Neutrophil (primary cell): Measurements from ENCODE around the gene MAPK8IP1.

ENCODE experiments used
- H3K27ac ChIP-seq: fragments of 200-600 bp; sonication (generic); 2 replicates; pipeline ENCODE4 v1.5.1; 2016; ENCODE audit warnings: mild to moderate bottlenecking, moderate library complexity
- H3K27me3 ChIP-seq: fragments of 200-600 bp; sonication (generic); 2 replicates; pipeline ENCODE4 v1.6.0; 2016; ENCODE audit warnings: mild to moderate bottlenecking
- H3K36me3 ChIP-seq: fragments of 200-600 bp; sonication (generic); 2 replicates; pipeline ENCODE4 v1.5.1; 2017
- H3K4me1 ChIP-seq, 2 experiments: fragments of 200-600 bp in 1 of 2; sonication (generic) in 1 of 2; 1 replicate in 1 of 2; 2 replicates in 1 of 2; pipeline versions ENCODE4 v1.5.1 to v1.6.1; 2013 to 2016; ENCODE audit warnings: low read depth in 1 of 2, low read length in 1 of 2, mild to moderate bottlenecking in 1 of 2, moderate library complexity in 1 of 2; ENCODE audit not compliant: control insufficient read depth in 1 of 2, insufficient read depth in 1 of 2
- H3K4me3 ChIP-seq, 2 experiments: fragments of 200-600 bp in 1 of 2; sonication (generic) in 1 of 2; 1 replicate in 1 of 2; 2 replicates in 1 of 2; pipeline ENCODE4 v1.5.1; 2013 to 2016; ENCODE audit warnings: low read depth in 1 of 2, low read length in 1 of 2, mild to moderate bottlenecking in 1 of 2, moderate library complexity in 1 of 2
- H3K9me3 ChIP-seq: fragments of 200-600 bp; sonication (generic); 2 replicates; pipeline ENCODE4 v1.5.1; 2016
- TF ChIP-seq, protein P1 (sequence below): fragments of 200-600 bp; sonication (generic); IDR thresholded peaks from 2 replicates; pipeline ENCODE4 v1.5.1; 2016; ENCODE audit warnings: antibody characterized with exemption

Gene MAPK8IP1

DNA sequence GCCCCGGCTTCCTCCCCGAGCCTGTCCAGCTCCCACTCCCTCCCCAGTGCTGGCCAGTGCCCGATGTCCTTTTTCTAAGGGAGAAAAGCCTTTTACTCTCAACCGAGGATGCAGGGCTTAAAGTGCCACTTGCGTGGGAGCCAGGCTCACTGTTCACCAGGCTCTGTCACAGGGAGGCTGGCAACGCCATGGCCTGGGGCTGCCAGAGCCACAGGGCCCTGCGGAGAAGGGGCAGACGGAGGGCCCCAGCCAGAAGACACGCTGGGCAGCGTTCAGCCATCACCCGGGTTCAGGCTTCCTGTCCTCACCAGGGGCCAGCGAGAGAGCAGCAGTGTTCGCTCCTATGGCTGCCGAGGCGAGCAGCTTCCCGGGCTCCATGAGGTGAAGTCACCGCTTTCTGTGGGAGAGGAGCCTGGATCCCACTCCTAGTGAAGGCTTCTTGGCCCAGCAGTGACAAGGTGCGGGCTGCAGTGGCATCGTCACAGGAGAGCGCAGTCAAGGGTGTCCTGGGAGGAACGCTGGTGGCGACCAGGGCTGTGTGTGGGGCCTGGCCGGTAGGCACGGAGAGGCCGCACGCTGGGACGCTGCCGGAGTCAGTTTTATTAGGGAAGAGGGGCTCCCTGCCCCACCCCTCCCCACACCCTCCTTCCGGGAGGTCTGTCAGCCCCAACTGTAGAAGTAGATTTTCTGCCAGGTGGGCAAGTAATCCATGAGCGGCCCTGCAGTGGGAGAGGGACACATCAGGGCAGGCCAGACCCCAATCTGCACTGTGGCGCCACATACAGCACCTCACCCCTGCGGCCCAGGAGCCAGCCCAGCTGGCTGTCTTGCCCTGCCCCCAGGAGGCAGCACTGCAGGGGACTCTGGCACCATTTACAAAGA lies 24.4 kb downstream of the MAPK8IP1 start:
- no peaks in the 10 kb centered on the region for H3K4me1 ChIP-seq
- peaks cover 24% of the 10 kb centered on the region for H3K27me3 ChIP-seq
- H3K9me3 ChIP-seq, result no peaks in the 10 kb centered on the region
- H3K4me3 ChIP-seq, result no peak overlapping the region
- TF ChIP-seq, protein P1, sequence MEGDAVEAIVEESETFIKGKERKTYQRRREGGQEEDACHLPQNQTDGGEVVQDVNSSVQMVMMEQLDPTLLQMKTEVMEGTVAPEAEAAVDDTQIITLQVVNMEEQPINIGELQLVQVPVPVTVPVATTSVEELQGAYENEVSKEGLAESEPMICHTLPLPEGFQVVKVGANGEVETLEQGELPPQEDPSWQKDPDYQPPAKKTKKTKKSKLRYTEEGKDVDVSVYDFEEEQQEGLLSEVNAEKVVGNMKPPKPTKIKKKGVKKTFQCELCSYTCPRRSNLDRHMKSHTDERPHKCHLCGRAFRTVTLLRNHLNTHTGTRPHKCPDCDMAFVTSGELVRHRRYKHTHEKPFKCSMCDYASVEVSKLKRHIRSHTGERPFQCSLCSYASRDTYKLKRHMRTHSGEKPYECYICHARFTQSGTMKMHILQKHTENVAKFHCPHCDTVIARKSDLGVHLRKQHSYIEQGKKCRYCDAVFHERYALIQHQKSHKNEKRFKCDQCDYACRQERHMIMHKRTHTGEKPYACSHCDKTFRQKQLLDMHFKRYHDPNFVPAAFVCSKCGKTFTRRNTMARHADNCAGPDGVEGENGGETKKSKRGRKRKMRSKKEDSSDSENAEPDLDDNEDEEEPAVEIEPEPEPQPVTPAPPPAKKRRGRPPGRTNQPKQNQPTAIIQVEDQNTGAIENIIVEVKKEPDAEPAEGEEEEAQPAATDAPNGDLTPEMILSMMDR, result no peak
- H3K27ac ChIP-seq, result no peak overlapping the region
- H3K36me3 ChIP-seq, result peaks cover 66% of the 10 kb centered on the region

GRCh38 chr11:45910623-45911022 lies 25.2 kb downstream of the MAPK8IP1 start:
- TF ChIP-seq, protein P1, result no peak
- H3K36me3 ChIP-seq, result peaks cover 74% of the 10 kb centered on the region
- H3K27ac ChIP-seq, result no peak overlapping the region

GRCh38 chr11:45913514-45913913 lies 28.1 kb downstream of the MAPK8IP1 start:
- no peaks in the 10 kb centered on the region for H3K9me3 ChIP-seq
- H3K4me3 ChIP-seq, result no peak overlapping the region
- H3K4me1 ChIP-seq, result peaks cover 22 to 23% of the 10 kb centered on the region in 2 experiments
- H3K27me3 ChIP-seq, result no peaks in the 10 kb centered on the region
- TF ChIP-seq, protein P1, result no peak
- H3K27ac ChIP-seq, result no peak overlapping the region
- H3K36me3 ChIP-seq, result peaks cover 78% of the 10 kb centered on the region

More at GRCh38 chr11:45910623-45911022, 25.2 kb downstream of the MAPK8IP1 start:
- Histone ChIP-seq H3K4me3 (no peak overlapping the region), H3K27me3 (peaks cover 18% of the 10 kb centered on the region), H3K4me1 (peaks cover 0 to under 1% of the 10 kb centered on the region in 2 experiments), H3K9me3 (no peaks in the 10 kb centered on the region)

DNA sequence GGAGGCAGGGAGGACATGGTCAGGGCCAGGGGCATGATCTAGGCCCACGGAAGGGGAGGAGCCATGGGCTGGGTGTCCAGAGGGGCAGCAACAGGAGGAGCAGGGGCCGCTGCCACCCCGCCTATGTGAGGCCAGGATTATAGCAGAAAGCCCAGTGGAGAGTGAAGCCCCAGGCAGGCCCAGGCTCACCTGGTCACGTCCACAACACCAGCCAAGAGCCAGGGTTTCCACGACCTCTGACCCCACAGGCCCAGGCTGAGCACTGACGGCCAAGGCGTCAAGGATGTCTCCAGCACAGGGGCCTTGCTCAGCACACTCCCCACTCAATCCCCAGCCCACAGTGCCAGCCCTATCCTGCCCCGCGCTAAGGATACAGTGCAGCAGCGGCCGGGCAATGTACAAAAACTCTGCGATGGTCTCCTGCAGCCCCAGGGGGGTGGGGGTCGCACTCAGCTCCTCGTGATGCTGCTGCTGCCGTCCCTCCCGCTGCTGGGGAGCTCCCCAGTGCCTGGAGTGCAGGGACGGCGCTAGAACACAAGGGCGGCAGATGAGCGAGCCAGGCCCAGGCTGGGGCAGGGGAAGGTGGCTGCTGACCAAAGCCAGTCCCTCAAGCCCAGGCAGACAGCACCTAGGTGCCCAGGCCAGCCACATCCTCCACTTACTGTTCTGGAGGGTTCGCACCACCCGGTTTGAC lies 28.6 kb downstream of the MAPK8IP1 start:
- Histone ChIP-seq H3K27ac (no peak overlapping the region), H3K4me1 (peaks cover 25 to 28% of the 10 kb centered on the region in 2 experiments), H3K9me3 (no peaks in the 10 kb centered on the region), H3K27me3 (no peaks in the 10 kb centered on the region), H3K4me3 (no peak overlapping the region), H3K36me3 (peaks cover 73% of the 10 kb centered on the region)
- TF ChIP-seq, protein P1, result no peak

GRCh38 chr11:45915446-45915845 lies 30.0 kb downstream of the MAPK8IP1 start:
- H3K4me3 ChIP-seq, result no peak overlapping the region
- H3K36me3 ChIP-seq, result peaks cover 59% of the 10 kb centered on the region
- TF ChIP-seq, protein P1, result no peak
- H3K4me1 ChIP-seq, result peaks cover 25 to 28% of the 10 kb centered on the region in 2 experiments
- no peak overlapping the region for H3K27ac ChIP-seq
- H3K9me3 ChIP-seq, result no peaks in the 10 kb centered on the region
- peaks cover 9% of the 10 kb centered on the region for H3K27me3 ChIP-seq
